Islet precursor cell (in vitro differentiated cells): Measurements from ENCODE around the gene METTL16.

Experiments used
- DNase-seq: peaks from one replicate; pipeline ENCODE4 v3.0.0-alpha.2; 2018

Gene METTL16

GRCh38 chr17:2393954-2394749, 117.5 kb downstream of the METTL16 start:
- DNase-seq, result no peak

DNA sequence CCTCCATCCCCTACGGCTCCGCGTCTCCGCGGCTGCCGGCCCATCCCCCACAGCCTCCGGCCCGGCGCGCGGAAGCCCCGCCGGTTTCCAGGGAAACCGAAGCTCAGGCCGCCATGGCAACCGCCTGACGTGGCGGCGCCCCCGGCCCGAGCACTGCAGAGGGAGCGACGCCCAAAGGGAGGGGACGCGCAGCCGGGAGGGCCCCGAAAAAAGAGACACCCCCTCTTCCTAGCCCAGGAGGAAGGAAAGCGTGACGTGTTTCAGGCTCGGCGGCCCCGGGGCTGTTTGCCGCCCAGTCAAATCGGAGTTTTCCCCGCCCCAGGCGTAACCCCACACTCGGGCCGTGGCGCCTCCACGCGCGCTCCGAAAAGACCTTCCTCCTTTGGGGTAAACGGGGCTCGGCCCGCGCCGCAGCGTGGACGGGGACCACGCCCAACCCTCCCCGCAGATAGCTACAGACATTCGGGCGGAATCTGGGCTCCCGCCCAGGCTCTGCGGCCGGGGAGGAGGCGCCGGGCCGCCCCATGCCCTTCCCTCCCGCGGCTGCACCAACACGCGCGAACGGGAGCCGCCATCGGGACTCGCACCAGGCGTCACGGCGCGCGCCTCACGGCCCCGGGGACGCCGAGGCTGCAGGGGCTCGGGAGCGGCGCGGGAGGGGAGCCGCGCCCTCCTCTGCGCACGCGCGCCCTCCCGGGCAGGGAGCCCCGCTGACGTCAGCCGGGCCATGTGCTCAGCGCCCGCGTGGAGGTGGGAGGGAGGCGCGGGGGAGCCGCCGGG, 118.3 kb downstream of the METTL16 start:
- peak; percentile 95 for DNase-seq

DNA sequence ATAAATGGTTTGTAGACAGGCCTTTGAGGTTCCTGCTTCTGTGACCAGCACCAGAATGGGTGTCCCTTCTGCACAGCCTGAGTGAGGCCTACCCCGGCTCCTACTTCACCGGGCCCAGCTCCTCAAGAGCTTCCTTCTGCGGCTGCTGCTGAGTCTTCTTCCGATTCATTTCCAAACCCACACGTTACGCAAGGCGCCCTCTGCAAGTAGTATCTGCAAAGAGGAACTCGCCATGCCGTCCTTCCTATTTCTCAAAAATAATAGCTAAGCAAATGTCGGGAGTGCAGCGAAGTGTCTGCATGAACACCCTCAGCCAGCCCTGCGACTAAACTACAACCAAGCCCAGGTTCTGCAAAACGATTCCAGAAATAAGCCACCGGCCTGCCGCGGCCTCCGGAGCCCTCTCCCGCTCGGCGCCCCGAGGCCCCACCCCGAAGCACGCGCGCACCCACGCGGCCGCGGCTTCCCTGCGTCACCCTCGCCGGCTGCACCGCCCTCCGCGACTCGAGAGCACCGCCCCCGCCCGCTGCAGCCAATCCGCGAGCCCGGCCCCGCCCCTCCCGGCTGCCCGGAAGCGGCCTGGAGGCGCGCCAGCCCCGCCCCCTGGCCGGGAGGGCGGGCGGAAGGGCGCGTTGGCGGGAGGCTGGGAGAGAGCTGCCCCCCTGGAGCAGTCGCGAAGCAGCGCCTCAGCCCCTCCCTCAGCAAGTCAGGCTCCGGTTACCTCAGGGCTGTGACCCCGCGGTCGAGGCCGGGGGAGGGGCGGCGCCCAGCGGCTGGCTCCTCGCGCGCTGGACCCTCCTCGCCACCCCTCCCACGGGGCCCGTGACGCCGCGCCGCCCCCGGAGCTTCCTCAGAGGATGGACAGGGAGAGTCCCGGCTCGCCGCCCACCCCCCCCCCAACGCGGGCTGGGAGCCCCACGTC, 119.2 kb downstream of the METTL16 start:
- DNase-seq, result peak; percentile 99

DNA sequence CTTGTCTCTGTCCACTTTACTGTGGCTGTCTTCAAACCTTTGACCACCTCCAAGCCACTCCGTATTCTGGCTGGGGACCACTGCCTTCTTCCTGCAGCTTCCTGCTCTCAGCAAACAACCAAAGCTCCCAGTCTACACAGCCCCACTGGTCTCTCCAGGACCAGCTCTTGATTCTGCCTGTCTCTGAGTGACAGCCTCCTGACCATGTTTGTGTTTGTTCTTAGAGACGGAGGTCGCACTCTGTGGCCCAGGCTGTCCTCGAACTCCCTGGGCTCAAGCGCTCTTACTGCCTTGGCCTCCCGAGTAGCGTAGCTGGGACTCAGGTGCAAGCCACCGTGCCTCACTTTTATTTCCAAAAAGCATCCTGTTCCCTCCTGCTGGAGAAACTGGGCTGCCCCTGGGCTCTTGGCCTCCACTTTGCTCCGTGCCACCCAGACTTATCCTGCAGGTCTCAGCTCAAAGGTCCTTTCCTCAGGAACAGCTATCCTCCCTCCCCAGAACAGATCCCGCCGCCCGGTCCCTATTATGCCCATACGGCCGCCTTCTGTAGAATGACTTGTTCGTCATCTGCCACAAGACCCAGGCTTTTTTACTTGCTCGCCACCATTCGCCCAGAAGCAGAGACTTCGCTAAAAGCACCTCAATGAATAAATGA, 120.0 kb downstream of the METTL16 start:
- DNase-seq, result no peak

GRCh38 chr17:2390199-2390836, 121.4 kb downstream of the METTL16 start:
- DNase-seq, result no peak

DNA sequence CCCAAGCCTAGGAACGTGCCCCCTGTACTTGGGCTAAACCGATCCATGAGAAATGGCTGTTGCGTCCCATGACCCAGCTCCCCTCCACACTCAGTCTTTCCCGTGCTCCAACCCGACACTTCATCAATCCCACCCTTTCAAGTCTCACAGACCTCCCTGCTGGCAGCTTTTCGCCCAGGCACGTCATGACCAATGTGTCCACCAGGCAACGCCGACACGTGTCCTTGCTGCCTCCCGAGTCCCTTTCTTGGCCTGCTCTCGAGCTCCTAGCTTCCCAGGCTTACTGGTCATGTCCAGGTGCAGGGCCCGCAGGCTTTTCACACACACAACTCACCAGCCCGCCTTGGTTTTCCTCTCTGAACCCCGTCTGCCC, 123.0 kb downstream of the METTL16 start:
- DNase-seq, result peak; percentile 85

DNA sequence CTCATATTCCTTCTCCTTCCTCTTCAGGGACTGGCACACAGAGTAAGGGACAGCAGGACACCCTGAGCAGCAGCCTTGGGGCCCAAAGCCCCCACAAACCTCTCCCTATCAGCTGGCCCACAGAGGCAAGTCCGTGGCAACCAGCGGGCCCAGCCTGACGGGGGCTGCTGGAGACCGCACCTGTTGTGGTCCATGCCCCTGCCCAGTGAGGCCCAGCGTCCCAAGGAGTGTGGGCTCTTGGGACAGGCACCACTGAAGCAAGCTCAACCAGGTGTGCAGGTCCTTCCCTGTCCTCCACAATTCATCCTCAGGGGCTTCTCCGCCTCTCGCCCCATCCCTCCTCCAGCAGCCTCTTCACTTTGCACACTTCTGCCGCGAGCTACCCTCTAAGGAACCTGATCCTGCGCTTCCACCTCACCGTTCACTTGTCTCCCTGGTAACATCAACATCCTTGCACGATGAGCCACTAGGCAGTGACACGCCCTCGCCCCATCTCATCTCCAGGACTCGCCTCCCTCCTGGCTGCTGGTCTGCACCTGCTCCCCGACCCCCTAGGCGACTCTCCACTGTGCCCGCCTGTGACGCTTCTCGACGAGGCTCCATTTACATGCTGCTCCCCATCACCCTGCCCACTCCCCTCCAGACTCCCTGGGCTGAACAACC, 123.5 kb downstream of the METTL16 start:
- no peak for DNase-seq

DNA sequence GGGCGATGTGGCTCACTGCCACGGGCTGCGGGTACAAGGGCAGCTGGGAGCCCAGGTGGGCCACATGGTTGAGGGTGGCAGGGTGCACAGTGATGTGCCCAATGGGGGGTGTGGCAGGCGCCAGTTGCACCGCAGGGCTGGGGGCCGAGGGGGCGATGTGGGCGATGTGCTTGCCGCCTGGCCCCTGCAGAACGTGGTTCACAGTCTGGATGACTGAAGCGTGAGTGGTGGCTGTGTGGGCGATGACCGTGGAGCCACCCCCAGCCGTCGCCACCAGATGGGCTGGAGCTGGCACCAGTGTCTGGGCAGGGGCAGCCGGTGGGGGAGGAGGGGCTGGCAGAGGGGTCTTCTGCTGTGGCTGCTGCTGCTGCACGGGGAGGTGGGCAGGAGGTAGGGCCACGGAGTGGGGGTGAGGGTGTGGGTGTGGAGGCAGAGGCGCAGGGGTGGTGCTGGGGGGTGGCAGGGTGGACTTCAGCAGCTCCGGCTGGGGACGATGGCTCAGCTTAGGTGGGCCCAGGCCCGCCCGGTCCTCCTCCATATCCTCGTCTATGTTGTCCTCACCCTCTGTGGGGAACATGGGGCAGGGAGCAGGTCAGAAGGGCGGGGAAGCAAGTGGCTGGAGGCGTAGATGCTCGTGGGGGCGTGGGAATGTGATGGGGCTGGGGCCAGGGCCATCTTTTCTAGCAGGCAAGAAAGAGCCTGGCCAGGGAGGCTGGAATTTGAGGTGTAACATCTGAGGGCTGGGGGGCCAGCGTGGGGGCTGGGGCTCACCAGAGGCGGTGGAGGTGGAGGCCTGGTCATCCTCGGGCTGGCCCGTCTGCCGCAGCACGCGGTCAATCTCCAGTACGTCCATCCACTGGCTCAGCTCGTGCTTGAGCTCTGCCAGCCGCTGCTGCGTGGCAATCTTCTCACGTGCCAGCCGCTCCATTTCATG, 124.3 kb downstream of the METTL16 start:
- DNase-seq, result no peak

DNA sequence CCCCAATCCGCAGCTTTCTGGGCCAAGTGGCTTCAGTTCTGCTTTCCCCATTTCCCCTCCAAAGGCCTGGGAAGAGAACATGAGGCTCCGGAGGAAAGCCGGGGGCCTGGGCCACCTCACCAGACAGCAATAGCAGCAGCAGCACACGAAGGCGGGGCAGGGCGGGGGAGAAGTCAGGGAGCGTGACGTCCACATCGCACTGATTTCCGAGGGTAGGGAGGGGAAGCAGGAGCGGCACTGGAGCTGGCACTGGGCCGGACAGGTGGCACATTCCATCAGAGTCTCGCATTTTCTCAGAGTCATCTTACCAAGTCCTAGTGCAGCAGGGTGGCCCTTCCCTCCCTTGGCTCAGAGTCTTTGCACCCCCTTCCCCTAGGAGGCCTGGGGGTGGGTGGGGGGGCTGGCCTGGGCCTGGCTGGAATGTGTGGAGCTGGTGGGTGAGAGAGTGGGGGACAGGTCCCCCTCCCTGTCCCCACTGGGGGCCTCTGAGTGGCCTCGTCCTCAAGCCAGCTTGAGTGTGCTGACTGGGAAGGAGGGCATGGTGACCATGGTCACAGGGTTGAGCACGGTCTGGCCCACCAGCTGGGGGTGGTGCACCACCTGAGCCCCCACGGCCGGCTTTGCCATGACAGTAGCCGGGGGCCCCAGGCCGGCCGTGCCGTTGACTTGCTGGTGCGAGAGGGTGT, 125.1 kb downstream of the METTL16 start:
- DNase-seq, result no peak

GRCh38 chr17:2385240-2386210, 126.2 kb downstream of the METTL16 start:
- peak; percentile 82 for DNase-seq

DNA sequence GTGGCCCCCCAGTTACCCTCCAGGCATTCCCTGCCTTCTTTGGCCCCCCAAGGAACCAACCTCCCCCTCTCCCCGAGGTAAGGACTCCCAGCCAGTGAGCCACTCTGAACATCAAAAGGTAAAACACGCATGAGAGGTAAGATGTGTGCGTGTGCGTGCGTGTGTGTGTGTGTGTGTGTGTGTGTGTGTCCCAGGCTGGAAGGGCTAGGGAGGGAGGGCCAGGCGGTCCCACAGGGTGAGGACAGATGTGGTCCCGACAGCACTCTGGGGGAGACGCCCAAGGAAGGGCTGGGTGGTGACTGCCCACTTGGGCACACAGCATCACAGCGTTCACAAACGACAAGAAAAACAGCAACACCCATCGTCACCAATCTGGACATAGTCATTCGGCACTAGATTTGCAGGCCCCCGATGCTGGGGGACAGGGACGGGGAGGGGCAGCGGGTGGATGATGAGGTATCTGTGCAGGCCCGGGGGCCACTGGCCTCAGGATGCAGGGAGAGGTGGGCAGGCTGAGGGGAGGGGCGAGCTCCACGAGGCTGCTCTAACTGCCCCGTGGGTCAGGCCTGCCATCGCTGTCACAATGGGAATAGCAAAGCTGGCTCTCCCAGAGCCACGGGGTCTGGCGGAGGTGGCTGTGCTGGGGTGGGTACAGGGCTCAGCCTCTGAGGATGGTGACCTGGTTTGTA, 127.1 kb downstream of the METTL16 start:
- DNase-seq, result no peak

DNA sequence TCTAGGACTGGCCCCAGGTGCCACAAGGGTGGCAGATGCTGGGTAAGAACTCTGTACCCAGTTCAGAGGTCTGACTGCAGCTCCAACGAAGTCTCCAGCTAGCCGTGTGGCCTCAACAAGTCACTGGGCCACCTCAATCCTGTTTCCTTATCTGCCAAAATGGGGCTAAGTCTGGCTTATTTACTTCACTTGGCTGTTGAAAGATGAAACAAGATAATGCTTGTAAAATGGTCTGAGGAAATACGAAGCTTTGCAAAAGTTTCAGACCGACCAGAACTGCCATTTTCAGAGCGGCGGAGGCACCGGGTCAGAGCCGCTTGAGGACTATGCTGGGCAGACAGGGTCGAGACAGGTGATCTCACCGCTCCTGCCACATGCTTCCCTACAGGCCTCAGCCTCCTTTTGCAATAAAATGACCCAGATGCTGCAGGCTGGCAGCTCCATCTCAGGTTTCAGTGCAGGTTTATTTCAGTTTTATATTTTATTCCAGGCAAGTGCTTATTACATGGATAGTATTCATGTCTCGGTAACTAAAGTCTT, 128.0 kb downstream of the METTL16 start:
- DNase-seq, result no peak

DNA sequence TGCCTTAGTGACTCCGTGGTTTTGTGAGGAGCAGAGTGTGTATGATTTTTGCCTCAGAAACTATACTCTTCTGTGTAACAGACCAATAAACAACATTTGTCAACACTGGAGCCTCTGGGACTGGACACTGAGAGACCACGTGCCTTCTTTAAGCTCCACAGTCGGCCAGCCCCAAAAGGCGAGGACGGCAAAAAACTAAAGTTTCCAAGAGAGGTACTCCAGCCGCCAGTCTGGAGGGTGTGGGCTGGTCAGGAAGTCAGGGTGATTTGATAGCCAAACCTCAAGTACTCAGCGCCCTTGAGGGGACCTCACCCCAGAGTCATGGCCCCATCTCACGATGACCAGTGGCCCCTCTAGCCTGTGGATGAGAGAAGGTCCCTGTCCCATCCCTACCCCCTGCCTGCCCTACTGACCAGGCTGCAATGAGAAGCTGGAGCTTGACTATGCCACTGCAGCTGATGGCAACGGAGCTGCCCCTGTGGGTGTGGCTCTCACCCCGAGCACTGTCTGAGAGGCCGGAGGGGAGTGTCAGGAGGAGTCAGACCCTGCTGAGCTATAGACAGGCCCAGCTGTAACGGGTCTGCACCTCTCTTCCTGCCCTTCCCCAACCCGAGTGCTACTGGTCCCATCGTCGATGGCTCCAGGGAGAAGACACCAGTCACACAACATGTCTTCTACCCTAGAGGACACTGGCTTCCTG, 130.6 kb downstream of the METTL16 start:
- no peak for DNase-seq

DNA sequence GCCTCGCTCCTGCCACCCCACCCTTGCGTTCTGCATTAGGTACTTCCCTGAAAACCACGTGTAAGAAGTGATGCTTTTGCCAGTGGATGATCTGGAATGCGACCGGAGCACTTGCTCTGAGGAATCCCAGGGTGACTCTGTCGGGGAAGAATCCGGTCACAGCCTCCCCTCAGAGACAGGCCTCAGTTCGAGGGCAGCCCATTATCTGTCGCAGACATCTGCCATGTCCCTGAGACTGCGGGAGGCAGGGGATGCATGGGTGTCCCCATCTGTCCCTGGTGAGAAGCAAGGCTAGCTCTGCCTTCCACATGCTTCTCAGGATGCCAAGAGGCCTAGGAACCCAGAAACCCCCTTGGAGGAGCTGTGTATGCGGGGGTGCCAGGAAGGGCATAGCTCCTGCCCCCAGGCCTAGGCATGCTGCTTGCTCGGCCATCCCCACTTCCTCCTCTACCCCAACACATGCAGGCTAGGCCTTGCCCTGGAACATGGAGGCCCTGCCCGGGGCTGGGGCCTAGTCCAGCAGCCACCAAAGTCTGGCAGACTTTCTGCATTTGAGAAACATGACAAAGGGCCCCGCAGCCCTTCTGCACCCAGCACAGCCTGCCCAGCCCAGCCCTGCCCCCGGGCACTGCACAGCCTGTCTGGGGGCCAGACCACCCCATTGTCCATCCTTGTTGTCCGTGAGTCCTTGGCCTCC, 131.3 kb downstream of the METTL16 start:
- DNase-seq, result peak; percentile 98

DNA sequence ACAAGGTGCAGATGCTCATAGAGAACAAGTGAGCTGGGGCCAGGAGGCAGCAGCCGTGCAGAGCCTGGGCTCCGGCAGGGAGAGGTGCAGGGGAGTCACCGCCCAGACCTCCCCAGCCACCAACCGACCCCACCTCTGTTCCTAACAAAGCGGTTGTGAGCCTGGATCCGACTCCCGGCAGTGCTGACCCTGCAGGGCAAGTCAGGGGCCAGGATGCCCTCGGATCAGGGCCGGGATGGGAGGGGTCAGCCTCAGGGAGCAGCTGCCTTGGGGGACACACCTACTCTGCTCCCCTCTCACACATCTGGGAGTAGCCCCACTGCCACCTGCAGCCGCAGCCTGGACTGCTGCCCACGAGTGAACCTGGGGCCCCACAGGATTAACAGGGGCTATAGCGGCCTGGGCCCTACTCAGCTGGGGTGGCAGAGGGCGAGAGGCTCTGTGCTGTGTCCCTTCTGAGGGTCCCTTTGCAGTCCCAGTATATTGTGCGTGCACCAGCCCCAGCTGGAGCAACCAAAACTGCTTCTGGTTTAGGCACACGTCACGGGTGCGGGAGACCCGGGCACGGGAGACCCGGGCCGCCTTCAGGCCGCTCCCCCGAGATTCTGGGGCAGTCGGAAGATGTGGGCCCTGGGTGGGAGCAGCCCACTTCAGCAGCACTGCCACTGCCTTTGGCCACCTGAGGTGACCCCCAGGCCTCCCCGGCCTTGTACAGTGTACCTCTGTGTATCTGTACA, 132.0 kb downstream of the METTL16 start:
- DNase-seq, result no peak

DNA sequence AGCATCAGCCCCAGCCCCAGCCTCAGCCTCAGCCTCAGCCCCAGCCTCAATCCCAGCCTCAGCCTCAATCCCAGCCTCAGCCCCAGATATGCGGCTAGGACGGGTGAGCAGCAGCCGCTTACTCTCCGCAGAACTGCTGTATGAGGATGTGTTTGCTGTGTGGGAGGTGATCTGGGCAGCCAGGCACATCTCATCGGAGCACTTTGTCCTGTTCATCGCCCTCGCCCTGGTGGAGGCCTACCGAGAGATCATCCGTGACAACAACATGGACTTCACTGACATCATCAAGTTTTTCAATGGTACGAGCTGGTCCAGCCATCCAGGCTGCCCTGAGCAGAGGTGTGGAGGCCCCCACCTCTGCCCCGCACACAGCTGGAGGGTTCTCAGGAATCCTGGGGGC, 132.8 kb downstream of the METTL16 start:
- no peak for DNase-seq
